Karpas-422 (cell line): ENCODE measurements around the gene TSHZ2. TPM values are rescaled to one million over a fixed set of nuclear protein-coding genes. Genes with fewer than 3 reads are reported as not detected.

Experiments
- DNase-seq: peaks from one replicate; pipeline ENCODE4 v3.0.0-alpha.2; 2015
- H2AFZ ChIP-seq: fragments of 200-600 bp; sonication (generic); 2 replicates; pipeline ENCODE4 v1.6.1; 2014; ENCODE audit warnings: antibody characterized with exemption, low read length, mixed read lengths
- H3K27ac ChIP-seq: fragments of 200-600 bp; sonication (generic); 2 replicates; pipeline ENCODE4 v1.5.1; 2014; ENCODE audit warnings: mild to moderate bottlenecking, low read length, moderate library complexity
- H3K27me3 ChIP-seq: fragments of 200-600 bp; sonication (generic); 2 replicates; pipeline ENCODE4 v1.6.1; 2014; ENCODE audit warnings: low read length, mixed read lengths
- H3K36me3 ChIP-seq: fragments of 200-600 bp; sonication (generic); 2 replicates; pipeline ENCODE4 v1.6.1; 2014; ENCODE audit warnings: low read length, mixed read lengths; ENCODE audit not compliant: insufficient read depth
- H3K4me1 ChIP-seq: fragments of 200-600 bp; sonication (generic); 2 replicates; pipeline ENCODE4 v1.6.1; 2014; ENCODE audit warnings: mild to moderate bottlenecking, low read length, mixed read lengths
- H3K4me2 ChIP-seq: fragments of 200-600 bp; sonication (generic); 2 replicates; pipeline ENCODE4 v1.6.1; 2014; ENCODE audit warnings: low read length, low read depth, mild to moderate bottlenecking; ENCODE audit not compliant: poor library complexity, severe bottlenecking
- H3K4me3 ChIP-seq: fragments of 200-600 bp; sonication (generic); 2 replicates; pipeline ENCODE4 v1.5.1; 2014; ENCODE audit warnings: mild to moderate bottlenecking, antibody characterized with exemption, low read length, mixed read lengths
- H3K79me2 ChIP-seq: fragments of 200-600 bp; sonication (generic); 2 replicates; pipeline ENCODE4 v1.6.1; 2014; ENCODE audit warnings: mild to moderate bottlenecking, low read length, mixed read lengths
- H3K9ac ChIP-seq: fragments of 200-600 bp; sonication (generic); 2 replicates; pipeline ENCODE4 v1.6.0; 2014; ENCODE audit warnings: low read length
- H3K9me2 ChIP-seq: fragments of 200-600 bp; sonication (generic), shearing (Covaris generic); replicated peaks from 2 replicates; pipeline ENCODE4 v1.6.0; 2014; ENCODE audit warnings: mild to moderate bottlenecking, low read length, moderate library complexity; ENCODE audit not compliant: insufficient read depth
- H3K9me3 ChIP-seq: fragments of 300-700, 200-600 bp; sonication (generic); 2 replicates; pipeline ENCODE4 v1.6.1; 2014; ENCODE audit warnings: low read length, mixed read lengths
- H4K20me1 ChIP-seq: fragments of 200-600 bp; sonication (generic); 2 replicates; pipeline ENCODE4 v1.6.1; 2014; ENCODE audit warnings: mild to moderate bottlenecking, antibody characterized with exemption, low read length, low read depth; ENCODE audit not compliant: insufficient read depth
- total RNA-seq: library from RNA; depleted of rRNA; stranded (reverse); fragments of >200 nt; shearing (Covaris generic); gene quantifications from 2 replicates; pipeline ENCODE4 v1.2.3, GENCODE V29; 2014; ENCODE audit warnings: low replicate concordance

TSHZ2 gene
- total RNA-seq, 1 experiment from 2014 or later = not detected

- no peaks in the 10 kb centered on the region for H3K27me3 ChIP-seq
- DNase-seq = no peak
- no peaks in the 10 kb centered on the region for H3K36me3 ChIP-seq
- no peaks in the 10 kb centered on the region for H3K79me2 ChIP-seq
- H3K9me3 ChIP-seq = peaks cover 3% of the 10 kb centered on the region; the same call in 1 of the 2 replicates
- no peaks in the 10 kb centered on the region for H3K9me2 ChIP-seq
- no peaks in the 10 kb centered on the region for H3K4me1 ChIP-seq
- H3K9ac ChIP-seq = no peak overlapping the region
- H2AFZ ChIP-seq = no peak overlapping the region
- H3K4me2 ChIP-seq = no peak overlapping the region
- no peak overlapping the region for H3K27ac ChIP-seq
- no peaks in the 10 kb centered on the region for H4K20me1 ChIP-seq
- no peak overlapping the region for H3K4me3 ChIP-seq
Measured at GRCh38 chr20:53183181-53183580, 211.0 kb downstream of the TSHZ2 start.

GRCh38 chr20:53186635-53187034 lies 214.5 kb downstream of the TSHZ2 start:
- H3K9me2 ChIP-seq = no peaks in the 10 kb centered on the region
- no peak for DNase-seq
- H3K27ac ChIP-seq = no peak overlapping the region
- no peaks in the 10 kb centered on the region for H4K20me1 ChIP-seq
- no peaks in the 10 kb centered on the region; the same call in 1 of the 2 replicates for H3K9me3 ChIP-seq
- H3K9ac ChIP-seq = no peak overlapping the region
- no peaks in the 10 kb centered on the region for H3K4me1 ChIP-seq
- no peak overlapping the region for H3K4me3 ChIP-seq
- no peaks in the 10 kb centered on the region for H3K27me3 ChIP-seq
- H3K79me2 ChIP-seq = no peaks in the 10 kb centered on the region
- no peak overlapping the region for H3K4me2 ChIP-seq
- no peaks in the 10 kb centered on the region for H3K36me3 ChIP-seq
- H2AFZ ChIP-seq = no peak overlapping the region

- Histone ChIP-seq H4K20me1 (no peaks in the 10 kb centered on the region), H3K36me3 (no peaks in the 10 kb centered on the region), H3K27ac (no peak overlapping the region), H3K4me3 (no peak overlapping the region), H3K4me1 (no peaks in the 10 kb centered on the region), H3K27me3 (no peaks in the 10 kb centered on the region), H3K79me2 (no peaks in the 10 kb centered on the region), H3K9me2 (no peaks in the 10 kb centered on the region), H2AFZ (no peak overlapping the region), H3K4me2 (no peak overlapping the region), H3K9me3 (no peaks in the 10 kb centered on the region; the same call in 1 of the 2 replicates), H3K9ac (no peak overlapping the region)
- DNase-seq = no peak
Measured at GRCh38 chr20:53187392-53188068, 215.4 kb downstream of the TSHZ2 start.

GRCh38 chr20:53190225-53190624 lies 218.1 kb downstream of the TSHZ2 start:
- Histone ChIP-seq H3K79me2 (no peaks in the 10 kb centered on the region), H4K20me1 (no peaks in the 10 kb centered on the region), H3K4me1 (no peaks in the 10 kb centered on the region), H3K4me2 (no peak overlapping the region), H3K36me3 (no peaks in the 10 kb centered on the region), H3K9me3 (peaks cover 2% of the 10 kb centered on the region; the same call in 1 of the 2 replicates), H3K27ac (no peak overlapping the region), H3K27me3 (no peaks in the 10 kb centered on the region), H3K9ac (no peak overlapping the region), H2AFZ (no peak overlapping the region), H3K4me3 (no peak overlapping the region), H3K9me2 (no peaks in the 10 kb centered on the region)
- no peak for DNase-seq

GRCh38 chr20:53191957-53192356 lies 219.8 kb downstream of the TSHZ2 start:
- DNase-seq = no peak
- H3K27ac ChIP-seq = no peak overlapping the region

GRCh38 chr20:53194306-53195290 lies 222.4 kb downstream of the TSHZ2 start:
- Histone ChIP-seq H3K27me3 (no peaks in the 10 kb centered on the region), H3K4me1 (no peaks in the 10 kb centered on the region), H3K27ac (no peak overlapping the region), H2AFZ (no peak overlapping the region), H3K4me2 (no peak overlapping the region), H3K4me3 (no peak overlapping the region), H3K9me2 (no peaks in the 10 kb centered on the region), H4K20me1 (no peaks in the 10 kb centered on the region), H3K9me3 (0 out of 2 replicates have a peak, but pooled peaks cover 2% of the 10 kb centered on the region), H3K36me3 (no peaks in the 10 kb centered on the region), H3K79me2 (no peaks in the 10 kb centered on the region), H3K9ac (no peak overlapping the region)
- DNase-seq = no peak

More at GRCh38 chr20:53191957-53192356, 219.8 kb downstream of the TSHZ2 start:
- peaks cover 2% of the 10 kb centered on the region; the same call in 1 of the 2 replicates for H3K9me3 ChIP-seq
- H2AFZ ChIP-seq = no peak overlapping the region
- no peaks in the 10 kb centered on the region for H3K36me3 ChIP-seq
- H3K9me2 ChIP-seq = no peaks in the 10 kb centered on the region
- H4K20me1 ChIP-seq = no peaks in the 10 kb centered on the region
- H3K27me3 ChIP-seq = no peaks in the 10 kb centered on the region
- no peaks in the 10 kb centered on the region for H3K79me2 ChIP-seq
- H3K4me2 ChIP-seq = no peak overlapping the region
- no peaks in the 10 kb centered on the region for H3K4me1 ChIP-seq
- no peak overlapping the region for H3K9ac ChIP-seq
- H3K4me3 ChIP-seq = no peak overlapping the region

GRCh38 chr20:53195876-53196610 lies 223.9 kb downstream of the TSHZ2 start:
- Histone ChIP-seq H3K36me3 (no peaks in the 10 kb centered on the region), H2AFZ (no peak overlapping the region), H3K79me2 (no peaks in the 10 kb centered on the region), H3K4me1 (no peaks in the 10 kb centered on the region), H3K9me2 (no peaks in the 10 kb centered on the region), H4K20me1 (no peaks in the 10 kb centered on the region), H3K27me3 (no peaks in the 10 kb centered on the region), H3K9me3 (0 out of 2 replicates have a peak, but pooled peaks cover 2% of the 10 kb centered on the region), H3K4me3 (no peak overlapping the region), H3K9ac (no peak overlapping the region), H3K4me2 (no peak overlapping the region), H3K27ac (no peak overlapping the region)
- DNase-seq = peak; percentile 43
